OCI-LY1 (cell line): ENCODE measurements around the gene MAP7D3.

Experiments
- CTCF ChIP-seq: fragments of 200-600 bp; sonication (generic), shearing (Covaris generic); IDR thresholded peaks from 2 replicates; pipeline ENCODE4 v1.5.1; 2017; ENCODE audit warnings: mild to moderate bottlenecking, antibody characterized with exemption, low read length, moderate library complexity, mixed read lengths
- EZH2 ChIP-seq: fragments of 200-600 bp; sonication (generic), shearing (Covaris generic); IDR thresholded peaks from 2 replicates; pipeline ENCODE4 v1.8.0; 2017; ENCODE audit warnings: borderline replicate concordance, mixed run types, mild to moderate bottlenecking, antibody characterized with exemption, low read length, moderate library complexity, mixed read lengths

DNA sequence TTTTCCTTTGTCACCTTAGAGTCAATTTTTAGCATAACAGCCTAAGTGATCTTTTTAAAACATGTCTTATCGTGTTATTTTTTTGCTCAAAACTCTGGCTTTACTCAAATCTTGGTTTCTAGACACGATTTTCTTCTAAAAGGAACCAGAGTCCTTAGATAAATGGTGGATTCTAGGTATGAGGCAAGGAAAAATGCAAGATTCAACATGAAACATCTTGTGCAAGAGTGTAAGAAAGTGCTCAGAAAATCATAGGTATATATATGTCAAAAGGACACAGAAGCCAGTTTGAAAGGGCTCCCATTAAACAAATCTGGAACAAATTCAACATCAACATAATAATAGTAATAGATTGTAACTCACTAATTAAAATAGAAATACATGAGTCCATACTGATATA is 41.5 kb upstream of the MAP7D3 start:
- TF ChIP-seq EZH2 (no peak), CTCF (no peak)
